PFSK-1 (cell line): ENCODE data around the gene SELENON.

ENCODE experiments used
- FOXP2 ChIP-seq: optimal IDR thresholded peaks from 2 replicates; pipeline ENCODE3; 2011; ENCODE audit warnings: borderline replicate concordance, control low read depth, inconsistent platforms; ENCODE audit not compliant: insufficient read depth; ENCODE audit errors: extremely low read length, extremely low read depth
- POLR2AphosphoS5 ChIP-seq: IDR thresholded peaks from 2 replicates; pipeline ENCODE4 v1.6.1; 2012; ENCODE audit warnings: low read depth, mild to moderate bottlenecking, control low read depth, low read length, moderate library complexity
- REST ChIP-seq, 2 experiments: IDR thresholded peaks; 2 replicates each; pipeline versions ENCODE4 v1.6.1 to v1.8.0; 2011 to 2012; ENCODE audit warnings: low read depth in 2 of 2, low read length in 2 of 2, control low read depth in 1 of 2, inconsistent platforms in 1 of 2, mild to moderate bottlenecking in 1 of 2, moderate library complexity in 1 of 2; ENCODE audit not compliant: insufficient read depth in 1 of 2
- SIN3A ChIP-seq: IDR thresholded peaks from 2 replicates; pipeline ENCODE4 v1.6.1; 2012; ENCODE audit warnings: mild to moderate bottlenecking, low read length, moderate library complexity, borderline replicate concordance; ENCODE audit not compliant: insufficient read depth
- TAF1 ChIP-seq: IDR thresholded peaks from 2 replicates; pipeline ENCODE4 v1.6.1; 2012; ENCODE audit warnings: low read length, control low read depth, borderline replicate concordance; ENCODE audit not compliant: insufficient read depth

SELENON gene

GRCh38 chr1:25770541-25771220 lies 29.3 kb upstream of the SELENON start:
- no peak for TF ChIP-seq SIN3A
- TF ChIP-seq POLR2AphosphoS5: no peak
- no peak for TF ChIP-seq FOXP2
- no peak for TF ChIP-seq REST (IDR thresholded peaks at IDR 0.05; ENCODE audit: insufficient read depth in 1 of 2, low read depth in 2 of 2, low read length in 2 of 2)
- TF ChIP-seq TAF1: no peak

- no peak for TF ChIP-seq SIN3A
- no peak for TF ChIP-seq FOXP2
- TF ChIP-seq REST (IDR thresholded peaks at IDR 0.05; ENCODE audit: insufficient read depth in 1 of 2, low read depth in 2 of 2, low read length in 2 of 2): no peak
- no peak for TF ChIP-seq POLR2AphosphoS5
These were observed 28.5 kb upstream of the SELENON start for GRCh38 chr1:25771221-25772114.

GRCh38 chr1:25772164-25772563 lies 27.8 kb upstream of the SELENON start:
- no peak for TF ChIP-seq SIN3A
- no peak for TF ChIP-seq POLR2AphosphoS5
- TF ChIP-seq TAF1: no peak
- TF ChIP-seq REST (IDR thresholded peaks at IDR 0.05; ENCODE audit: insufficient read depth in 1 of 2, low read depth in 2 of 2, low read length in 2 of 2): no peak
- no peak for TF ChIP-seq FOXP2

GRCh38 chr1:25772692-25773245 lies 27.2 kb upstream of the SELENON start:
- TF ChIP-seq SIN3A (no peak), POLR2AphosphoS5 (no peak), TAF1 (no peak), REST (IDR thresholded peaks at IDR 0.05; ENCODE audit: insufficient read depth in 1 of 2, low read depth in 2 of 2, low read length in 2 of 2) (no peak), FOXP2 (no peak)
